ENCODE data around the gene MRS2.
A peak's percentile ranks its signal among the peaks of the same experiment; 100 is the strongest.
"Not testable (repeated sequence)": the region's sequence is repeated elsewhere in the genome, so short reads cannot be mapped to it uniquely, and the experiment has no call there.

Gene MRS2

DNA sequence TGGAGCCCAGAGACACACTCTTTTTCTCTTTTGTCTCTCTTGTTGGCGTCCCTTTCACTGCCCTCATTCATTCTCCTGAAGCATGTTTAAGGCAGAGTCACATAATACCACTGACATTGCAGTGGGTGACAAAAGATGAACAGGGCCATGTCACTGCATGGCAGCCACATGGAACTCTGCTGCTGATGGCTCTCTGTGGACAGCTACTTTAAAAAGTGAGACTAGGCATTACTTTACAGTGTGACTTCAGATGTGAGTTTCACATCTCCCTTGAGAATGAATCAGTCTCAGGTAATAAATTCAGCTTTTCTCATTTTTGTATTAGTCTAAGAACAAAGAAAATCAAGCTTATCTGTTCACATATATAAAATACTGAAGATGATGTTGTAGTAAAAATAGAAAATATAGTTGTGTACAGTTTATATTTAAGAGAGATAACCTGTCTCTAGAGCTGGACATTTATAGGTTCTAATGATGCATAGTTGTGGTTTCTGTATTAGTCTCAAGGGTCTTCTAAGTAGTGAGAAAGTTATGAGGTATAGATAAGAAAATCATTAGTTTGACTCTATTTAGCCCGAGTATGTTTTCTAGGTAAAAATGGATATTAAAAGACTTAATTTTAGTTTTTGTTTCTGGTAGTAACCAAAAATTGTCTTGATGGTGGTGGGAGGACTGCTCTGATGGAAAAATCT, 6.1 kb downstream of the MRS2 start:
- Histone ChIP-seq H2AFZ (ENCODE audit: low read length, unreplicated experiment) (no peak overlapping the region), H3K27ac (ENCODE audit: low read depth, low read length) (no peak overlapping the region), H3K4me3 (ENCODE audit: low read depth, low read length) (no peak overlapping the region), H3K36me3 (ENCODE audit: insufficient read depth, low read length) (peaks cover 18% of the 10 kb centered on the region), H3K4me1 (ENCODE audit: control insufficient read depth, insufficient read depth, low read length, unreplicated experiment) (peaks cover 6% of the 10 kb centered on the region), H3K27me3 (ENCODE audit: insufficient read depth, low read length) (no peaks in the 10 kb centered on the region), H3K79me2 (ENCODE audit: control insufficient read depth, insufficient read depth, low read length, unreplicated experiment) (peaks cover 19% of the 10 kb centered on the region)

DNA sequence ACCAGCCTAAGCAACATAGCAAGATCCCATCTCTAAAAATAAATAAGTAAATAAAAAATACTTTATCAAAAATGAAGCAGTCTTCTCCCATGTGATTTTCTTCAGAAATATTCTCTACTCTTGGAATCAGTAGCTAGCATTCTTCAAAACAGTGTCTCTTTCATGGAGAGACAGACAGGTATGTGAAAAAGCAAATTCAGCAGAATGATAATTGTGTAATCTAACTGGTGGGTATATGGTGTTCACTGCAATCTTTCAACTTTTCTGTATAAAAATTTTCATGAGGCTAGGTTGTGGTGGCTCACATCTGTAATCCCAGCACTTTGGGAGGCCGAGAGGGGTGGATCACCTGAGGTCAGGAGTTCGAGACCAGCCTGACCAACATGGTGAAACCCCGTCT, 7.9 kb downstream of the MRS2 start:
- Histone ChIP-seq H2AFZ (ENCODE audit: low read length, unreplicated experiment) (no peak overlapping the region), H3K27me3 (ENCODE audit: insufficient read depth, low read length) (no peaks in the 10 kb centered on the region), H3K27ac (ENCODE audit: low read depth, low read length) (no peak overlapping the region), H3K4me1 (ENCODE audit: control insufficient read depth, insufficient read depth, low read length, unreplicated experiment) (no peaks in the 10 kb centered on the region), H3K4me3 (ENCODE audit: low read depth, low read length) (no peak overlapping the region), H3K79me2 (ENCODE audit: control insufficient read depth, insufficient read depth, low read length, unreplicated experiment) (peaks cover 7% of the 10 kb centered on the region), H3K36me3 (ENCODE audit: insufficient read depth, low read length) (peaks cover 21% of the 10 kb centered on the region)

DNA sequence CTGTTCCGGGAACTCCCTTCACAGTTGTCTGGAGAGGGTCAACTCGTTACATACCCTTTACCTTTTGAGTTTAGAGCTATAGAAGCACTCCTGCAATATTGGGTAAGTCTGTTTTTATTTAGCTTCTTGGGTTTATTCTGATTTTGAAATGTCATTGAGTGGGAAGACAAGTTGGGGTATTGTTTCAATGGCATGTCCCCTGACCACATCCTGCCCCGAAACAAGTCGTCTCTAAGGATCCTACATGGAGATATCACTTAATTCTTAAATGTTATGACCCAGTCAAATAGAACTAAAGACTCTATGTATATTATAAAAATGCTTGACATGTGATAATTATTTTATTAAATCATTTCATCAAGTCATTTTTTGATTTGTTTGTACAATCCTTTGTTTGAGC, 9.6 kb downstream of the MRS2 start:
- no peak overlapping the region for H3K27ac ChIP-seq (ENCODE audit: low read depth, low read length)
- no peak overlapping the region for H3K4me3 ChIP-seq (ENCODE audit: low read depth, low read length)
- H3K79me2 ChIP-seq (ENCODE audit: control insufficient read depth, insufficient read depth, low read length, unreplicated experiment): peaks cover 7% of the 10 kb centered on the region
- H3K27me3 ChIP-seq (ENCODE audit: insufficient read depth, low read length): no peaks in the 10 kb centered on the region
- H2AFZ ChIP-seq (ENCODE audit: low read length, unreplicated experiment): no peak overlapping the region
- H3K36me3 ChIP-seq (ENCODE audit: insufficient read depth, low read length): peaks cover 25% of the 10 kb centered on the region
- no peaks in the 10 kb centered on the region for H3K4me1 ChIP-seq (ENCODE audit: control insufficient read depth, insufficient read depth, low read length, unreplicated experiment)

DNA sequence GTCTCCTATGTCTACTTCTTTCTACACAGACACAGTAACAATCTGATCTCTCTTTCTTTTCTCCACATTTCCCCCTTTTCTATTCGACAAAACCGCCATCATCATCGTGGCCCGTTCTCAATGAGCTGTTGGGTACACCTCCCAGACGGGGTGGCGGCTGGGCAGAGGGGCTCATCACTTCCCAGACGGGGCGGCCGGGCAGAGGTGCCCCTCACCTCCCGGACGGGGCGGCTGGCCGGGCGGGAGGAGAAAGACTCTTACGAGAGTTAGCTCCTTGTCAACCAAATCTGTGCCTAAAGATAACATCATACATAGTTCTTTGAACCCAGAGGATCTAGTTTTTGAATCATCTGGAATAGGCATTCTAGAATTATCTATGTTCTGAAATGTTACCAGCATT, 11.8 kb downstream of the MRS2 start:
- not testable (repeated sequence) for H3K79me2 ChIP-seq (ENCODE audit: control insufficient read depth, insufficient read depth, low read length, unreplicated experiment); H3K27me3 ChIP-seq (ENCODE audit: insufficient read depth, low read length); H3K4me3 ChIP-seq (ENCODE audit: low read depth, low read length); H3K4me1 ChIP-seq (ENCODE audit: control insufficient read depth, insufficient read depth, low read length, unreplicated experiment); H2AFZ ChIP-seq (ENCODE audit: low read length, unreplicated experiment); H3K27ac ChIP-seq (ENCODE audit: low read depth, low read length)
- H3K36me3 ChIP-seq (ENCODE audit: insufficient read depth, low read length): peaks cover 32% of the 10 kb centered on the region

DNA sequence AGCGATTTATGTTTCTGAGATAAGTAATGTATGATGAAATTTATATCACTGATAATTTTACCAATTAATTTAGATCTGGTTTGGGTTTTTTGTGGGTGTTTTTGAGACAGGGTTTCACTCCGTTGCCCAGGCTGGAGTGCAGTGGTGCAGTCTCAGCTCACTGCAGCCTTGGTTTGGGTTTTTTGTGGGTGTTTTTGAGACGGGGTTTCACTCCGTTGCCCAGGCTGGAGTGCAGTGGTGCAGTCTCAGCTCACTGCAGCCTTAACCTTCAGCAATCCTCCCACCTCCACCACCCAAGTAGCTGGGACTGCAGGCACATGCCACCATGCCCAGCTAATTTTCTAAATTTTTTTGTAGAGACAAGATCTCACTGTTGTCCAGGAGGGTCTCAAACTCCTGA, 13.0 kb downstream of the MRS2 start:
- Histone ChIP-seq H3K27ac (ENCODE audit: low read depth, low read length) (no peak overlapping the region), H3K4me3 (ENCODE audit: low read depth, low read length) (no peak overlapping the region), H3K36me3 (ENCODE audit: insufficient read depth, low read length) (peaks cover 38% of the 10 kb centered on the region)

DNA sequence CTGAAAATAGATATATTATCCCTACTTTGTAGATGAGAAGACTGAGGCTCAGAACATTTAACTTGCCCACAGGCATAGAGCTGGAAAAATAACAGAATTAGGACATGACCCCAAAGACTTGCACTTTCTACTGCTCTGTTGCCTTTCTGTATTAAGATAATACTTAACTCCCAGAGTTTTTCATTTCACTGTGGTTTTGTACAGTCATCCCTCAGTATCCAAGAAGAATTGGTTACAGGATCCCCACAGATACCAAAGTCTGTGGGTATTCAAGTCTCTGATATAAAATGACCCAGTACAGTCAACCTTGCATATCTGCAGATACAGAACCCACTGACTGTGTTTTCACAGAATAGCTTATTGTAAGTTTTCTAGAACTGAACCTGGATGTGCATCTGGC, 16.8 kb downstream of the MRS2 start:
- H3K36me3 ChIP-seq (ENCODE audit: insufficient read depth, low read length): peaks cover 52% of the 10 kb centered on the region
- H3K27ac ChIP-seq (ENCODE audit: low read depth, low read length): no peak overlapping the region
- H2AFZ ChIP-seq (ENCODE audit: low read length, unreplicated experiment): no peak overlapping the region
- H3K27me3 ChIP-seq (ENCODE audit: insufficient read depth, low read length): no peaks in the 10 kb centered on the region
- no peaks in the 10 kb centered on the region for H3K79me2 ChIP-seq (ENCODE audit: control insufficient read depth, insufficient read depth, low read length, unreplicated experiment)
- H3K4me1 ChIP-seq (ENCODE audit: control insufficient read depth, insufficient read depth, low read length, unreplicated experiment): no peaks in the 10 kb centered on the region
- H3K4me3 ChIP-seq (ENCODE audit: low read depth, low read length): no peak overlapping the region

More for the DNA sequence above, 13.0 kb downstream of the MRS2 start:
- no peaks in the 10 kb centered on the region for H3K4me1 ChIP-seq (ENCODE audit: control insufficient read depth, insufficient read depth, low read length, unreplicated experiment)
- no peak overlapping the region for H2AFZ ChIP-seq (ENCODE audit: low read length, unreplicated experiment)
- H3K27me3 ChIP-seq (ENCODE audit: insufficient read depth, low read length): no peaks in the 10 kb centered on the region
- H3K79me2 ChIP-seq (ENCODE audit: control insufficient read depth, insufficient read depth, low read length, unreplicated experiment): no peaks in the 10 kb centered on the region

DNA sequence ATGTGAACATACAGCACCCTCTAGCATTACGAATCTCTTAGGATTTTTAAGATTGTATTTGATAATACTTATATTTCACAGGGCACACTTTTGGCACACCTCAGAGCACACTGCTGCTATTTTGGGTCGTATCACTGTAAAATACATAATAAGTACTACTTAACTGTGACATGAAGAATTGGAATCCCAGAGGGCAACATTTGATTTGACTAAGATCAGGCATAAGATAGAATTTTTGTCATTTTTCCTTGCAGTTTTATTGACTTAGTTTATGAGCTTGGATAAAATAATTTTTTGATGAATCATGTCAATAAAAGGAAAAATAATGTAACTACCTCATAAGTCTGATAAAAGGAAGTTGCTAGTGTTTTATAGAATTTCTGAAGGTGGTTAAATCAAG, 22.4 kb downstream of the MRS2 start:
- Histone ChIP-seq H3K27ac (ENCODE audit: low read depth, low read length) (no peak overlapping the region), H3K4me1 (ENCODE audit: control insufficient read depth, insufficient read depth, low read length, unreplicated experiment) (peaks cover 13% of the 10 kb centered on the region), H3K27me3 (ENCODE audit: insufficient read depth, low read length) (no peaks in the 10 kb centered on the region), H3K36me3 (ENCODE audit: insufficient read depth, low read length) (peaks cover 37% of the 10 kb centered on the region), H3K4me3 (ENCODE audit: low read depth, low read length) (no peak overlapping the region), H2AFZ (ENCODE audit: low read length, unreplicated experiment) (no peak overlapping the region), H3K79me2 (ENCODE audit: control insufficient read depth, insufficient read depth, low read length, unreplicated experiment) (no peaks in the 10 kb centered on the region)

DNA sequence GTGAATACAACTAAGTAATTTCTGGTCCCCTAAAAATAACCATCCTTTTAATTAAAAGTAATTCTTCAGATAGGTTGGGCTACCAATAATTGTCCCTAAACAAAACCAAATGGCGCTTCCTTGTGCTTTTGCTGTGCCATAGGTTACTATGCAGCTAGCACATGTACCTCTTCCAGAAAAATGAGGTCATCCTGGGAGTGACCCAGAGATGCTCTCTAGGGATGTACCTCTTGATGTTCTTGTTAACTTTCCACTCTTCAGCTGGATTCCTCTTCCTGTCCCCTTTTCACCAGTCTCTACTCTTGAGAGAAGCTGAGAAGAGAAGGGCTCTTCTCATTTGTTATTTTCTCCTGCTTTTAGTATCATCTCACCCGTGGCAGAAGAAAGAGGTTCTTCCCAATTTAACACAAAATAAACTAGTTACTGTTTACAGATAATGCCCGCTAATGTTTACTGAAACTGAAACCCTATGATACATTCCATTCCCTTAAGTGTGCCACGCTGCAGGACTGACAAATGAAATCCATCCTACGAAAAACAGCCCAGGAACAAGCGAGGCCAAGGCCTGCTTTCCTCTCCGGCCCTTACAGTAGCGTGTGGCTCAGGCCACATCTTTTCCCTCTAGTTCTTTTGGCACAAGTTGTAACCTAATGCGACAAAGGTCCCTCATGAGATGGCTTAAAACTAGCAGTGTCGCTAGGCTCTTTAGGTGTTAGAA, 24.2 kb downstream of the MRS2 start:
- no peaks in the 10 kb centered on the region for H3K79me2 ChIP-seq (ENCODE audit: control insufficient read depth, insufficient read depth, low read length, unreplicated experiment)
- no peak overlapping the region for H3K4me3 ChIP-seq (ENCODE audit: low read depth, low read length)
- H3K27me3 ChIP-seq (ENCODE audit: insufficient read depth, low read length): no peaks in the 10 kb centered on the region
- H2AFZ ChIP-seq (ENCODE audit: low read length, unreplicated experiment): no peak overlapping the region
- peaks cover 13% of the 10 kb centered on the region for H3K4me1 ChIP-seq (ENCODE audit: control insufficient read depth, insufficient read depth, low read length, unreplicated experiment)
- H3K36me3 ChIP-seq (ENCODE audit: insufficient read depth, low read length): peaks cover 26% of the 10 kb centered on the region; the same call in 1 of the 2 replicates
- no peak overlapping the region for H3K27ac ChIP-seq (ENCODE audit: low read depth, low read length)

DNA sequence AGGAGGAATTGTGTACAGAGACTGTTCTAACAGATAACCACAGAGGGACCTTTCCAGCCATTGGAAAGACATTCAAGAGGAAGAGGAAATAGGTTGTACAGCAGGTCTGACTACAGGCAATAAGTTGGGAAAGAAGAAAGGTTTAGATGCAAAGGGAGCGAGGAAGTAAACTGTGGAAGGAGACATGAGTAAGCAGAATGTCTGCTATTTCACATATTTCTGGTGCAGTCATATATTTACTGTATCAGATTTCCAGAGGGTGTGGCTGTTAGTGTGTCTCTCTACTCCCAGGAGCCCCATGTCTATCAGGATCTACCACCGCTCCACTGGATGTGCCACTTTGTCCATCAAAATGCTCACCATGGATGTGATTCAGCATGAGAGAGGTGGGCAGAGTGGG, 25.9 kb downstream of the MRS2 start:
- no peaks in the 10 kb centered on the region for H3K79me2 ChIP-seq (ENCODE audit: control insufficient read depth, insufficient read depth, low read length, unreplicated experiment)
- H2AFZ ChIP-seq (ENCODE audit: low read length, unreplicated experiment): no peak overlapping the region
- H3K27me3 ChIP-seq (ENCODE audit: insufficient read depth, low read length): no peaks in the 10 kb centered on the region
- peaks cover 13% of the 10 kb centered on the region for H3K4me1 ChIP-seq (ENCODE audit: control insufficient read depth, insufficient read depth, low read length, unreplicated experiment)
- H3K36me3 ChIP-seq (ENCODE audit: insufficient read depth, low read length): peaks cover 15% of the 10 kb centered on the region; the same call in 1 of the 2 replicates
- no peak overlapping the region for H3K4me3 ChIP-seq (ENCODE audit: low read depth, low read length)
- H3K27ac ChIP-seq (ENCODE audit: low read depth, low read length): peak overlapping the region; percentile 32

DNA sequence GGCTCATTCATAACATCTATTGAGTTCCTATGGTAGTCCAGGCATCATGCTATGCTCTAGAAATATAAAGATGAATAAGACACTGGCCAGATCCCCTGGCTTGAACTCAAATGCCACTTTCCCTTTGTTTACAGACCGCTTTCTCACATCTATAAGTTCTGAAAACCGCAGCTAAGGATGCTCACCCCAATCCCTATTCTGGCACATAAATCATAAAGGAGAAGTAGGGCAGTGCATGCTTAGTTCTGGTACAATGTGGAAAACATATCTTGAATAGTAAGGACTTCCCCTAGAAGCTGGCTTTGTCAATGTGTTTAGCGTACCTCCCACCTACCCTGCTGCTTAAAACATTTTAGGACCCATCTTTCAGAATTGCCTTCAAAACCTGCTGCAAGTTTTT, 26.4 kb downstream of the MRS2 start:
- Histone ChIP-seq H3K4me3 (ENCODE audit: low read depth, low read length) (no peak overlapping the region), H3K4me1 (ENCODE audit: control insufficient read depth, insufficient read depth, low read length, unreplicated experiment) (peaks cover 13% of the 10 kb centered on the region), H3K27me3 (ENCODE audit: insufficient read depth, low read length) (no peaks in the 10 kb centered on the region), H2AFZ (ENCODE audit: low read length, unreplicated experiment) (no peak overlapping the region), H3K36me3 (ENCODE audit: insufficient read depth, low read length) (peaks cover 12% of the 10 kb centered on the region; the same call in 1 of the 2 replicates), H3K27ac (ENCODE audit: low read depth, low read length) (no peak overlapping the region), H3K79me2 (ENCODE audit: control insufficient read depth, insufficient read depth, low read length, unreplicated experiment) (no peaks in the 10 kb centered on the region)

DNA sequence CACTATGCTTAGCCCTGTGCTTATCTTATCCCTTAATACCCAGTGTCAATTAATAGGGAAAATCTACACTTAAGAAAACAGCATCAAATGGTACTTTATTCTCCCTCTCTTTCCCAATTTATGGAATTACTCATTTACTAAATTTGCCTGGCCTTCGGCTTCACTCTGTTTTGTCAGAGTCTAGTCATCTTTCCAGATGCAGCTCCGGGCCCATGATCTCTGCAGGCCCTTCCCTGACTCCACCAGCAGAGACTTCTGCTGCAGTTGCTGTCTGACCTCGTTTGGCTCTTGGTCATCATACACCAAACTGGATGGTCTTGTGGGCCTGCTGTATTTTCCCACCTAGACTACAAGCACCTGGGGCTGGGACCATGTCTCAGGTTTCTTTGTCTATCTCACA, 27.4 kb downstream of the MRS2 start:
- Histone ChIP-seq H3K27ac (ENCODE audit: low read depth, low read length) (no peak overlapping the region), H3K36me3 (ENCODE audit: insufficient read depth, low read length) (peaks cover 6% of the 10 kb centered on the region; the same call in 1 of the 2 replicates), H3K79me2 (ENCODE audit: control insufficient read depth, insufficient read depth, low read length, unreplicated experiment) (no peaks in the 10 kb centered on the region), H3K4me3 (ENCODE audit: low read depth, low read length) (no peak overlapping the region), H3K4me1 (ENCODE audit: control insufficient read depth, insufficient read depth, low read length, unreplicated experiment) (peaks cover 13% of the 10 kb centered on the region), H2AFZ (ENCODE audit: low read length, unreplicated experiment) (no peak overlapping the region), H3K27me3 (ENCODE audit: insufficient read depth, low read length) (no peaks in the 10 kb centered on the region)

Data from ACC112 (cell line).